Measurements from ENCODE around the gene SMOC2.

SMOC2 gene

DNA sequence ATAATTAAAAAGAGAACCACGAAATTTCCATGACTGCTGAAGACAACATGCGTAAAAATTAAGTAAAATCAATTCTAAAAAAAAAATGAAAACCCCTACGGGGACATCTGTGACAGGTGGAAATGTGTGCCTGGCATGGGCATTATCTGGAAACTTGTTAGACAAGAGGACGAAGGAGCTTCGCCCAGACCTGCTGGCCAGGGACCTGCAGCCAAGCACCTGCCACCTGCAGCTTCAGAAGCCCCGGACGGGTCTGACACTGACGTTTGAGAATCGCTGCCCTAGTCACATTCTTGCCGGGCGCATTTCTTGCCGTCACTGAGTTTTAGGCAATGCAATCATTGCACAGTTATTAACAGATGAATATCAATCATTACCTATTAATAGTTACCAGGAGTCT is 140.3 kb downstream of the SMOC2 start:
- no peak for DNase-seq

DNA sequence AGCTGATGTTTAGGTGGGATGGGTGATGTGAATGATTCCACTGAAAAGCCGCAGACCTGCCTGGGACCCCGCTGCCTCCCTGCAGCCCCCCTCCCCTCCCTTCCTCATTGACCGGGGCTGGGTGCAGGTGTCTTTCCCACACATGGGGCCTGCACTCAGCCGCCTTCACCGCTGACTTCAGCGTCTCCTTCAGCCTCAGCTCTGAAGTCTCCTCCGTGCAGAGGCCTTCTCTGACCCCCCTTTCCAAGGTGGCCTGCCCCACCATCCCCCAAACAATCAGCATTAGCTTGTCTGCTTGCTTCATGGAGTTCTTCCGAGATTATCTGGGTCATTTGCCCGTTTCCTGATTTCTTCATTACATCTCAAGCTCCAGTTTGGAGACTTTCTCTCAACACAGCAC is 140.7 kb downstream of the SMOC2 start:
- DNase-seq = no peak

DNA sequence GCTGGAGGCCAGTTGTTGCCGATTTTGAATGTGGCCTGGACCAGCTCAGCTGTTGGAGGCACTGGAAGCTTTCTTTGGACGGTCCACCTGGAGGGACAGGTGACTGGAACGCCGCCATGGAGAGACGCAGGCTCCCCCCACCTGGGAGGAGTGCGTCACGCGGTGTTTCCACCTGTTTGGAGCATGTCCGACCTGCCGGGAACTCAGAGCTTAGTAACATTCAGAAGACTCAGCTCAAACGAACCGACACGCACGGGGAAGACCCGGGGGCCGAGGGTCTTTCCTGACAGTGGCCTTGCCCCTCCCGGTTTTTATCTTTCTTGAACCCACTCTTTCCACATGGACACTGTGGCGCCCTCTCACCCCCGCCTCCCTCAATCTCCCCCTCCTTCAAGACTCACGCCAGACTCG is 141.6 kb downstream of the SMOC2 start:
- DNase-seq = no peak

DNA sequence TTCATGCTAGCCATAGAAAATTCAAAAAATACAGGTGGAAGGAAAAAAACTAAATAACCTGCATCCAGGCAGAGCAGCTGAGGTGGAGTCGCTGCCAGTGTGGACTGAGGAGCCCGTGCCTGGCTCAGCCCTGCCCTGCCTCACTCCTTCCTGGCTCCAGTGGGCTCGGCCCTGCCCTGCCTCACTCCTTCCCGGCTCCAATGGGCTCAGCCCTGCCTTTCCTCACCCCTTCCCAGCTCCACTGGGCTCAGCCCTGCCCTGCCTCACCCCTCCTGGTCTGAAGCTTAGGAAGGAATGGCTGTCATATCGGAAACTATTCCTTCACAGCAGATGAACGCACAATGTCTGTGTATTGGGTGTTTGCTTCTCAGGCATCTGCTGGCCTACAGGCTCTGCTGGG is 142.1 kb downstream of the SMOC2 start:
- no peak for DNase-seq

DNA sequence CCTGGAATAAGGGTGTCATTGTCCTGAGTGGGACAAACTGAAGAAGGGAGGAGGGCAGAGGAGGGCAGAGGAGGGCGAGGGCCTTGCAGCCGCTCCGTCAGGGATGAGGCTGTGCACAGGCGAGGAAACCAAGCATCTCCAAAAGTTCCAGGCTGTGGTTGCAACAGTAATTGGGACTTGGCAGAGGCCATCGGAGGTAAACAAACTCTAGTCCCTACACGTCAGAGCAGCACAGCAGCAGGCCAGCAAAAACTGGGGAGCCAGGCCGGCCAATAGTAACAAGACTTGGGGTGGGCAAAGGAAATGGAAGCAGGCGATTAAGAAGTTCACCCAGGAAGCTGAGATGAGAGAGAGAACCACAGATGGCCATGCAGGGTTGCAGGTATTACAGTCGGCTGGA is 142.8 kb downstream of the SMOC2 start:
- DNase-seq = no peak

DNA sequence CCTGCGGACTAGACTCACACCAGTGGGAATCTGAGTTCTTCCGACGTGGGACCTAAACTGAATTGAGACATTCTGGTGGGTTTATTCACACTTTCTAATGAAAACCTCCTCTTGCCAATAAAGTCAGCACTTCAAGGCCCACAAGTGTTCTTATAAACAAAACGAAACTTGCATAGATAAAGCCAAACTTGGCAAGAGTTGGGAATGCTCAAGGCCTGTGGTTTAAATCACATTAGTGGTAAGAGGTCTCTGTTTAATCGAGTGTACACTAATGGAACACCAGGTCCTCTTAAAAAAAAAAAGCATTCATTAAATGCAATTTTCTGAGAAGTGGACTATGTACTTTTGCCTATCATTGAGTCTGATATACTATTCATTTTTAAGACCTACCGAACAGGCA is 143.3 kb downstream of the SMOC2 start:
- DNase-seq = no peak

DNA sequence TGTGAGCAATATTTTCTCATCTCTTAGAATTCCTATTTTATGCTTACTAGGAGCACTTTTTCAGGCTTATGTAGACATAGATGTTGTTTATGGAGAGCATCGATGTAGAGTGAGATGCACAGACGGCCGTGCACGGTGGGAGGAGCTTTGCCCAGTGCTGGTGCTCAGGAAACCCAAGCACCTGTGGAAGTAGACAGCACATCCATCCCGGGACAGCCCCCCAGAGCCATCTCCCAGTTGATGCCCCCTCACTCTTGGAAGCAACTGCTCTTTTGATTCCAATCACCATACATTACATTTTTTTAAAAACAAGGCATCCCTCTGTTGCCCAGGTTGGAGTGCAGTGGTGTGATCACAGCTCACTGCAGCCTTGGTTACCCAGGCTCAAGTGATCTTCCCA is 143.7 kb downstream of the SMOC2 start:
- no peak for DNase-seq

DNA sequence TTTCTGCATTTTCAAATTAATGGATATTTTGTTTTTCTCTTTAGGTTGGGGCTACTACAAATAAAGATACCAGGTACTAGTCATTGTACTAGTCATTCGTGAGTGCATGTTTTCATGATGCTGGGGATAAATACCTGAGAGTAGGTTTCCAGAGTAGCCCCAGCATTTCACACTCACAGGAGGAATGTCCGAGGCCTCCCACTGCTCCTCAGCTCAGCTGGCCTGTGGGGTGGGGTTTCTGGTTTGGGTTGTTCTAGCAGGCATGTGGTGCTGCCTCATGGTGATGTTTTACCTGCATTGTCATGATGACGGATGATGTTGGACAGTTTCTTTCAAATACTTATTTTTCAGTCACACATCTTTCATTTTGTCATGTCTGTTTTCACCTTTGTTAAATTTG is 144.5 kb downstream of the SMOC2 start:
- DNase-seq = no peak

DNA sequence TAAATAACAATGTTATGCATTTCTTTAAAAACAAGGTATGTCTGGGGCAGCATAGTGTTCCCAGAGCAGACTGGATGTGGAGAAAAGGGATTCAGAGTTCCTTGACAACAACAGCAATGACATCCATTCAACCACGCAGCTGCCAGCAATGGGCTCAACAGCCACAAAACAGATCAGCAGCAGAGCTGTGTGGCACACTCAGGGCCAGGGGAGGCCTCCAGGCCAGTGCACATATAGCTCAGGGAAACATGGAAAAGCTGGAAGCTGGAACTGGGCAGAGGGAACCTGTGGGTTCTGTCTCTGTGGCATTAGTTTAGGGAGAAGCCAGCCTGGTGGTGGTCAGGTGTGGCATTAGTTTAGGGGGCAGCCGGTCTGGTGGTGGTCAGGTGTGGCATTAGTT is 148.3 kb downstream of the SMOC2 start:
- DNase-seq = no peak

DNA sequence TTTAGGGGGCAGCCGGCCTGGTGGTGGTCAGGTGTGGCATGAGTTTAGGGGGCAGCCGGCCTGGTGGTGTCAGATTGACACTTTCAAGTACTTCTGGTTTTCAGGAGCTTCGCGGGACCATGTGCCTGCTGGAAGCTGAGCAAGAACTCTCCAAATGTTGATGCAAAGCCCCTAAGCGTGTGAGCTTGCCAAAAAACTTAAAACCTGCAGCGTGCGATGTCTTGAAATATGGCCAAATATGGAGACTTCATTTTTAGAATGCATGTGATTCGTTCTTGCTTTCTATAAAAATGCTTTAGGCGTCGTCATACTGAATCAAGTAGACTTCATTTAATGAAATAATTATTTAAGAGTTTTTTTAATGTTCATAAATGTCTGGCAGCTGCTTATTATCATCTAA is 149.4 kb downstream of the SMOC2 start:
- DNase-seq = no peak

DNA sequence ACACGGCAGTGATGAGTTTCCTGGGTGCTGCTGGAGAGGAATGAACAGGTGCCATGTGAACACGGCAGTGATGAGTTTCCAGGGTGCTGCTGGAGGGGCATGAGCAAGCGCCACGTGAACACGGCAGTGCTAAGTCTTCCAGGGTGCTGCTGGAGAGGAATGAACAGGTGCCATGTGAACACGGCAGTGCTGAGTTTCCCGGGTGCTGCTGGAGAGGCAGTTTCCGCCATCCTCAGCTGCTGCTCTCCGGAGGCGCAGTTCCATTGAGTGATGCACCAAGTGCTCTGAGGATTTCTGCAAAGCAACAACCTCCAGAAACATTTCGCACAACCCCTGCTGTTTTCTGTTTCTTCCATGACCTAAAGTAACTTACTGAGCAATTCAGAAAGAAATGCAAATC is 155.4 kb downstream of the SMOC2 start:
- no peak for DNase-seq

DNA sequence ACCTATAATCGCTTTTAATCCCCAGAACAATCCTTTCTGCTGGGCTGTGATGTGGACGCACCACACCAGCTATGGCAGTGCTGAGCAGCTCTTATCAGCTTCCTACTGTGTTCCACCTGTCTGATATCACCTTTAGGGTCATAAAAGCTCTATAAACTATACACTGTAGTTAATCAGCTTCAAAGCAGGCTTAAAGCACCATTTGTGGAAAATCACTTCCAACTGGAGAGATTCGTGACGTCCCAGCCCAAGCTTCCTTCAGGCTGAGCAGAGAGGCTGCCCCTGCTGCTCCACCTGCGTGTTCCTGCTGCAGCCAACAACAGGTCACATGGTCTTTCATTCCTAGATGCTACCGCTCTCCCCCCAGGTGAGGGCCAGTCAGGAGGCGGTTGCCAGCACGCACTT is 156.5 kb downstream of the SMOC2 start:
- DNase-seq = no peak

DNA sequence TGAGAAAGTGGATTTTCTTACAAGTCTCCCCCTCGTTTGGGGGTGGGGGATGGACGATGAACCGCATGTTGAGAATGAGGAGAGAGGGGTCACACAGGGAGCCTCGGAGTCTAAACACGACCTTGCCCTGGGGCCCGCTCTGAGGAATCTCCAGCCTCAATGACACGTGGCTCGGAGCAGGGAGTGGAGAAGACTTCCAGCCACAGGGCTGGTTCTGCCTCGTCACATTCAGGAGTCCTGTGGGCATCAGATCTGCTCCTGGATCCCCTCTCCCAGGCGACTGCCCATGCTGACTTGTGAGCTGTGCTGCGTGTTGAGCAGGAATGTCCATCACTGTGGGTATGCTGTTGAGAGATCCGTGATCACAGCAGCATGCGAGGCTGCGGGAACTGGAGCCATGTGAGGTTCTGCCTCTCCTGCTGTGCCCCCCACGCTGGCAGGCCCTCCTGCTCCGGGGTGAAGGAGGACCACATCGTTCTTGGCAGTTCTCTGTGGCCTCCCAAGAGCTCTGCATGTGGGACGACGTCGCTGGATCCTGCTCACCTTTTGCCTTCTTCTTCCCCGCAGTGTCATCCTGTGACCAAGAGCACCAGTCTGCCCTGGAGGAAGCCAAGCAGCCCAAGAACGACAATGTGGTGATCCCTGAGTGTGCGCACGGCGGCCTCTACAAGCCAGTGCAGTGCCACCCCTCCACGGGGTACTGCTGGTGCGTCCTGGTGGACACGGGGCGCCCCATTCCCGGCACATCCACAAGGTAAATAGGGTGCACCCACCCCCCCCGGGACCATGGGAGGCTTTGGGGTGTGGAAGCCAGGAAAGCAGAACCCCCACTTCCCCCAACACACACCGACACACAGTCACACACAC is 157.5 kb downstream of the SMOC2 start:
- DNase-seq = no peak

DNA sequence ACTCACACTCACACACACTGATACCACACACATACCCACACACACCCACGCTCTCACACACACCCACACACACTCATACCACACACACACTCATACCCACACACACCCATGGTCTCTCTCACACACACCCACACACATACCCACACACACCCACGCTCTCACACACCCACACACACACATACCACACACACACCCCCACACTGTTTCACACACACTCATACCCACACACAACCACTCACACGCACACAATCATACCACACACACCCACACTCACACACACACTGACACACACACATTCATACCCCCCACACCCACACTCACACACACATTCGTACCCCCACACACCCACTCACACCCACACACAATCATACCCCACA is 158.1 kb downstream of the SMOC2 start:
- no peak for DNase-seq

DNA sequence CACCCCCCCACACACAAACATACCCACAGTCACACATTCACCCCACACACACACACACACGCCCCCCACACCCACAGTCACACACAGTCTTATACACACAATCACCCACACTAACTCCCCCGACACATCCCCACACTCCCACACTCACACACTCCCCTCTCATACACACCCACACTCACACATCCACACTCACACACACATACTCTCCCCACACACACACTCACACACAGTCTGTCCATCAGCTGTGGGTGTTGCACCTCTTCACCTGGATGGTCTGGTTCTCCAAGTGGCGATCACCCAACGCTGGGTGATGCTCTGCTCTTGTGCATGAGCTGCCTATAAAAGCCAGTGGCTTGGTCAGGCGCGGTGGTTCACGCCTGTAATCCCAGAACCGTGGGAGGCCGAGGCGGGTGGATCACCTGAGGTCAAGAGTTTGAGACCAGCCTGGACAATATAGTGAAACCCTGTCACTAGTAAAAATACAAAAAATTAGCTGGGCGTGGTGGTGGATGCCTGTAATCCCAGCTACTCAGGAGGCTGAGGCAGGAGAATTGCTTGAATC is 158.9 kb downstream of the SMOC2 start:
- no peak for DNase-seq

DNA sequence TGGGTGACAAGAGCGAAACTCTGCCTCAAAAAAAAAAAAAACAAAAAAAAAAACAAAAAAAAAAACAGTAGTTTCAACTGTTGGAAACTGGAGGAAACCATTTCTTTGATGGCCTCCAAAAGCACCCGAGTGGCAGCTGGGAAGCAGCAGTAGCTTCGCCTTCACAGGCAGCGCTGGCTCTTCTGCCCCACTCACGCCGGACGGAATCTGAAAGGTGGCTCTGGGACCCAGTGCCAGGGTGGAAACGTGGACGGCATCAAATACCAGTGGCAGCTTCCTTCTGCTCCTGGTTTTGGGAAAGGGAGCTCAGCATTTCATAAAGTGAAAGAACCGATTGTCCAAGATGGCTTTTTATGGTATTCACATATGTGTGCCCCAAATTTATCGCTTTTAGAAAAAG is 159.4 kb downstream of the SMOC2 start:
- no peak for DNase-seq

DNA sequence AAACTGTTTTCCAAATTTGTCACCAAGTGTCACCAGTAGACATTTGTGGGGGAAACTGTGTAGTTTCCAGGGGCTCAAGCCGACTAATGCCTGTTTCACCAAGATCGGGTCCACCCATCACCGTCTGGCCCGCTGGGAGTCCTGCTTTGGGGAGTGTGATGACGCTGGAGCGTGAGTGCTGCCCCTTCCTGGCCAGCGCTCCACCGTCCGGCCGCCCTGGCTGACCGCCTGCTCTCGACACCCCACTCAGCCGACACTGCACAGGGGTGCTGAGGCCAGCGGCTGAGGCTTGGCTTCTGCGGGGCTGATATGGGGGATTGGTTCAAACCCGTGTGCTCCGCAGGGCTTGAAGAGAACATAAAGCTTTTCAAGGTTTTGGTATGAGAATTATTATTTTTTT is 160.1 kb downstream of the SMOC2 start:
- DNase-seq = no peak

DNA sequence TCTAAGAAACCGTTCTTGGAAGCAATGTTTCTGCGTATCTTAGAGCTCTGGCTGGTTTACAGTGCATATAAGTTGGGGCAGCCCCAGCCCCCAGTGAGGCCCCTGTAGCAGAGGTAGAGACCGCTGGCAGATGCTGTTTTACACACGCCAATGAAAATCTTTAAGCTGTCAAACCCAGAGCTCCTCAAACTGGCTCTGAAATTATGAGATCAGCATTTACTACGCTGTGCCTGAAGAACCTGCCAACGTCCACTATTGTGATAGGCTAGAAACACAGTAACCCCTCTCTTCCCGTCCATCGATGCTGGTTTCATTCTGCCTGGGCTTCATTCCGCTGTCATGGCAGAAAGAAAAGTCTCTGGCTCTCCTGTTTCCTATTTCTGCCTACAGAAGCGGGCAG is 160.6 kb downstream of the SMOC2 start:
- DNase-seq = no peak

DNA sequence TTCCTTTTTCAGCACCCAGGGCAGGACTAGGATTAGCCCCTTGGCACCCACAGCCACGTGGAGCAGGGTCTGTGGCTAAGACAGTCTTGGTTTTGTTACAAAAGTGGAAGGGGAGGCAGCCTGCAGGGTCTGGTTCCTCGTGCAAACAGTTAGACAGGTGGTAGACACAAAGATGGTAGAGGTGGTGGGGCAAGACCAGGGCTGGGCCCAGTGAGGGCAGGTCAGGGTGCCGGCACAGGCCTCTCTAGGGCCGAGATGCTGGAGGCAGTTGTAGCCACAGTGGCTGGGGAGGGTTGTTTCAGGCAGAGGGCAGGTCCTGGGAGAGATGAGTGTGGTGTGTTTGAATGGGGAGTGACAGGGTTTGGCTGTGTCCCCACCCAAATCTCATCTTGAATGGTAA is 161.6 kb downstream of the SMOC2 start:
- DNase-seq = no peak

DNA sequence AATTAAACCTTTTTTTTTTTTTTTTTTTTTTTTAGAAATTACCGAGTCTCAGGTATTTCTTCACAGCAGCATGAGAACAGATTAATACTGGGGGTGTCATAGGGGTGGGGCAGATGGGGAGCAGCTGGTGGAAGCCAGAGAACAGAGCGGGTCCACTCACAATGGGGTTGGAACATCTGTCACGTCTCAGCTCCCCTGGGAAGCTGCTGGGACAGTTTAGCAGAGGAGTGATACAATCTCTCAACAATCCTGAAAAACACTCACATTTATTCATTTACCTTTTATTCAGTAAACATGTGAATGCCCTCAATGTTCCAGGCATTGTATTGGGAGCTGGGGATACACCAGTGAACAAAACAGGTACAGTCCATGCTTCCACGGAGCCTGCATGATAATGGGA is 162.2 kb downstream of the SMOC2 start:
- no peak for DNase-seq

DNA sequence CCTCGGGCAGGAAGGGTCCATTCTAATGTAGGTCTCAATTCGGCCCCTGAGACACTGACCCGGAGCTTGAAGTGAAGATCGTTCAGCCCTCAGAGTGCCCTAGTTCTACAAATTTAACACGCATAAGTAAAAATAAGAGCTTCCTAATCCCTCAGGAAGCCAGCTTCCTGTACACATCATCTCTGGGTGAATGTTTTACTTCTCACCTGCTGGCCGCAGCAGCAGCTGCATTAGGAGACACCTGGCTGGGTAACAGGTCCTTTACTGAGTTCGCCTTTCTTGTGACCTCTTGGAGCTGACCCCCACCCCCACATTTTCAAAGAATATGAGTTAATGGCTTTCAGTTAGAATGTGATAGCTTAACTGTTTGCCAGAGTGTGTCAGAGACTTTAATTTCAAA is 165.0 kb downstream of the SMOC2 start:
- DNase-seq = no peak

DNA sequence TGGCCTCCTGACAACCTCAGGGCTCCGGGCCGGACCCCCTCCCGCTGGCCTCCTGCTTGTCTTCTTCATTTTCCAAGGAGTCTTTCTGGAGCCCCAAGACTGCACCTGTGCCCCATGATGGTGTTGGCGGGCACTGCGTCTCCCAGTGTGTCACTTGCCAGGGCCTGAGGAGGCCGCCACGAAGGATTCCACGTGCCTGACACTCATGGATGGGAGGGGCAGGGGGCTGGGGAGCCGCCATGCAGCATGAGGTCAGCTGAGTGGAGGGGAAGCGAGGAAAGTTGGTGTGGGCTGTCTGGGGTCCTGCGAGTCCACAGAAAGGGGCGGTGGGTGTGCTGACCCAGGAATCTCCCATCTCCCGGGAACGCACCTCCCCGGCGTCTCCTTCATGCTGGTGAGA is 165.7 kb downstream of the SMOC2 start:
- no peak for DNase-seq

DNA sequence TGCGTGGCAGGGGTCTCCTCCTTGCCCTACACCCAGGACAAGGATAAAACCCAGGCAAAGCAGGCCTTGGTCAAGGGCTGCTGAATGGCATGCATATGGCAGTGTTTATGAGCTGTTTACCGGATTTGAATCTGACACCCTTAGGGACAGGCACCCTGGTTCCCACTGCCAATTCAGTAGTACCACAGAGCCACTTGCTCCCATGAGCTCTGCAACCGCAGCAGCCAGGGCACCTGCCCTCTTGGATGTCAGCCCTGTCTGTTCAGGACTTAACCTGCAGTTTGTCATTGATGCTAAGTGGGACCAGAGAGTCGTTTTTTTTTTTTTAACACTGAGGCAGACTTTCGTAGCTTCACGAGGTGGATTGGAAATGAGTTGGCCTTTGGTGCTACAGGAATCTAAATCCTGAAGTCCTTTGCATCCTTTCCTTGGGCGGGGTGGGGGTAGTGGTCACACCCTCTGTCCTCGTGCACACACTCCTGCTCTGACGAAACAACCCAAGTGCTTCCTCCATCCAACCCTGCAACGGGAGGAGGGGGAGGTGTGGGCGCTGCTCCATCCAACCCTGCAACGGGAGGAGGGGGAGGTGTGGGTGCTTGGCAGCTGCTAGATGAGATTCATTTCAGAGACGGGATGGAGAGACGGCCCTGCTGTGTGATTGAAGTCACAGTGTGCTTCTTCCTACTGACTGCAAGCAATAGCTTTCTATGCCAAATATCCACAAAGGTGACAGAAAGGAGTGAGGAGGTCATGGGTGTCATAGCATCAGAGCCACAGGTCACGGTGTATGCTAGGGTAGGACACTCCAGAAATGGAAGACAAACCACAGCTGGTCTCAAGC is 166.5 kb downstream of the SMOC2 start:
- DNase-seq = no peak

DNA sequence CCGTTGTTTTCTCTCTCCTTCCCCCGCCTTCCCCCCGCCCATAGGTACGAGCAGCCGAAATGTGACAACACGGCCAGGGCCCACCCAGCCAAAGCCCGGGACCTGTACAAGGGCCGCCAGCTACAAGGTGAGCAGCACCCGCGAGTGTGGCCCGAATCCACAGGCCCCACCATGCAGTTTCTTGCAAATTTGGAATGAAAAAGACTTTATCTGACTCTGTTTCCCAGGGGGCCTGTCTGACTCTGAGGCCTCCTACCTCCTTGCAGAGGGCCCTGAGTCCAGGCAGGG is 167.1 kb downstream of the SMOC2 start:
- DNase-seq = no peak

Data from NCI-H2081 treated with DMSO at 0.1 percent for 48 hours (cell line).